Right lobe of liver (tissue), 6 donors: ENCODE data around the gene SCN4A. TPM values are rescaled to one million over a fixed set of nuclear protein-coding genes. Genes with fewer than 3 reads are reported as not detected.
A peak's percentile ranks its signal among the peaks of the same experiment; 100 is the strongest.

Source experiments
- ATAC-seq, 4 donors: fragments of 200-7000 bp; cut with Tn5 transposase; one replicate each; pipeline ENCODE4 v1.9.1; 2020; ENCODE audit warnings: mild to moderate bottlenecking in 4 of 4, moderate library complexity in 4 of 4
- DNase-seq, 3 donors: peaks; one replicate each; pipeline ENCODE4 v3.0.0-alpha.2; 2020
- H3K27ac ChIP-seq, 3 donors: fragments of 200-600 bp; one replicate each; pipeline ENCODE4 v1.8.0; 2022
- H3K27me3 ChIP-seq, 2 donors: fragments of 200-600 bp; one replicate each; pipeline ENCODE4 v1.8.0; 2022
- H3K36me3 ChIP-seq, 4 donors: fragments of 200-600 bp; sonication (generic) in 1 of 4; one replicate each; pipeline versions ENCODE4 v1.5.1 to v1.8.0; 2017 to 2022; ENCODE audit warnings: control low read depth in 1 of 4
- H3K4me1 ChIP-seq, 4 donors: fragments of 200-600 bp; sonication (generic) in 1 of 4; one replicate each; pipeline versions ENCODE4 v1.5.1 to v1.8.0; 2017 to 2022; ENCODE audit warnings: control low read depth in 1 of 4
- H3K4me3 ChIP-seq, 3 donors: fragments of 200-600 bp; one replicate each; pipeline ENCODE4 v1.8.0; 2022
- H3K9me3 ChIP-seq, 4 donors: fragments of 200-600 bp; sonication (generic) in 1 of 4; one replicate each; pipeline versions ENCODE4 v1.5.1 to v1.8.0; 2017 to 2022; ENCODE audit warnings: control low read depth in 1 of 4
- CTCF ChIP-seq, 4 donors: fragments of 200-600 bp in 3 of 4; fragments of 450-650 bp in 1 of 4; IDR thresholded peaks; one replicate each; pipeline versions ENCODE4 v1.5.1 to v1.8.0; 2016 to 2022; ENCODE audit warnings: antibody characterized with exemption in 4 of 4, mild to moderate bottlenecking in 2 of 4
- POLR2A ChIP-seq: fragments of 450-650 bp; IDR thresholded peaks from one replicate; pipeline ENCODE4 v1.6.1; 2017; ENCODE audit warnings: antibody characterized with exemption, mild to moderate bottlenecking
- WGBS: methylation state at CpG from one replicate; pipeline ENCODE4 v1.1.6; 2018; ENCODE audit warnings: low coverage, low lambda C conversion rate; ENCODE audit not compliant: insufficient coverage; ENCODE audit errors: missing lambda C conversion rate; 5-methylcytosine and 5-hydroxymethylcytosine counted together
- intact Hi-C, 2 donors: fragments of 100-400 bp; cut with DNase I; formaldehyde crosslinking; loops; one replicate each; pipeline versions ENCODE4 v1.11.2 to v1.14.1; 2022
- total RNA-seq, 6 experiments: library from RNA; depleted of rRNA in 2 of 6; stranded (reverse); fragments of >200 nt in 2 of 6; fragmentation: NEBNext Ultra II Directional in 3 of 6; extraction: Animal tissue kit (Norgen Biotek cat#: 25700) in 3 of 6; gene quantifications; one replicate each; pipeline versions ENCODE4 v1.1.0 to v1.2.4, GENCODE V29; 2016 to 2023
- donor health status: DM: no; HTN: yes; CAD: no.
- donor health status: DM: no; HTN: no; CAD: no.
- donor health status: DM: no; HTN: no; CAD: no.
- donor health status: DM: no; HTN: yes; CAD: no.
- donor health status: DM: no; HTN: yes; CAD: no.

SCN4A gene
- total RNA-seq, 6 experiments from 2014 or later: 0.10 to 1.4 (median 0.20) TPM

- TF ChIP-seq CTCF (IDR thresholded peaks at IDR 0.05) (no peak), POLR2A (no peak)
- intact Hi-C loops: no loop called here
- Histone ChIP-seq H3K9me3 (no peaks in the 10 kb centered on the region), H3K36me3 (no peaks in the 10 kb centered on the region), H3K4me1 (no peaks in the 10 kb centered on the region), H3K27ac (no peak overlapping the region), H3K27me3 (no peaks in the 10 kb centered on the region), H3K4me3 (no peak overlapping the region)
- DNase-seq (no peak), ATAC-seq (peak in 1 of 4 donors; percentile 14)
- WGBS: 48% methylated on average over 7 of the region's 11 CpGs
These were observed 18.2 kb downstream of the SCN4A start for GRCh38 chr17:63954402-63955063.

GRCh38 chr17:63950940-63951907, 21.5 kb downstream of the SCN4A start:
- WGBS: 30% methylated on average over 6 of the region's 29 CpGs
- H3K4me3 ChIP-seq: no peak overlapping the region
- no peaks in the 10 kb centered on the region for H3K36me3 ChIP-seq
- TF ChIP-seq POLR2A: no peak
- TF ChIP-seq CTCF (IDR thresholded peaks at IDR 0.05): peak; percentile 40 to 75 (median 60)
- no peaks in the 10 kb centered on the region for H3K4me1 ChIP-seq
- peak in 1 of 3 donors; percentile 55 for DNase-seq
- intact Hi-C loops: no loop called here
- H3K27ac ChIP-seq: no peak overlapping the region
- ATAC-seq: peak; percentile 54 to 67 (median 64)
- no peaks in the 10 kb centered on the region for H3K9me3 ChIP-seq
- H3K27me3 ChIP-seq: no peaks in the 10 kb centered on the region

GRCh38 chr17:63949576-63950250, 23.0 kb downstream of the SCN4A start:
- DNase-seq (no peak), ATAC-seq (no peak)
- TF ChIP-seq POLR2A (no peak), CTCF (IDR thresholded peaks at IDR 0.05) (no peak)
- 60% methylated on average over 10 of the region's 18 CpGs for WGBS
- intact Hi-C loops: loop anchor here in 1 of 2 donors (10.0 kb wide), 1 partner anchor 55 kb away; no protein-coding TSS in a partner anchor
- H3K36me3 ChIP-seq: no peaks in the 10 kb centered on the region
- H3K4me3 ChIP-seq: no peak overlapping the region
- H3K4me1 ChIP-seq: no peaks in the 10 kb centered on the region
- H3K27me3 ChIP-seq: no peaks in the 10 kb centered on the region
- no peak overlapping the region for H3K27ac ChIP-seq
- no peaks in the 10 kb centered on the region for H3K9me3 ChIP-seq

- no peak for DNase-seq
- H3K4me3 ChIP-seq: no peak overlapping the region
- no peaks in the 10 kb centered on the region for H3K36me3 ChIP-seq
- no peaks in the 10 kb centered on the region for H3K9me3 ChIP-seq
- no peak for ATAC-seq
- no peaks in the 10 kb centered on the region for H3K4me1 ChIP-seq
- no peak overlapping the region for H3K27ac ChIP-seq
- no CpG with 5 or more reads among the region's 9 CpGs for WGBS
- intact Hi-C loops: loop anchor here in 1 of 2 donors (10.0 kb wide), 1 partner anchor 56 kb away; no protein-coding TSS in a partner anchor
- H3K27me3 ChIP-seq: no peaks in the 10 kb centered on the region
- TF ChIP-seq POLR2A (no peak), CTCF (IDR thresholded peaks at IDR 0.05) (no peak)
These were observed 24.2 kb downstream of the SCN4A start for GRCh38 chr17:63948521-63948920.
